Renal pelvis (tissue), 12 donors: ENCODE data around the gene GPR183. TPM values are rescaled to one million over a fixed set of nuclear protein-coding genes. Genes with fewer than 3 reads are reported as not detected.

Experiments used
- DNase-seq: peaks from one replicate; pipeline ENCODE4 v3.0.0-alpha.2; 2013
- long read RNA-seq, 16 experiments: transcript quantifications; one replicate each; lab custom pipeline, GENCODE V29; 2026
- polyA plus RNA-seq, 3 donors: library from polyadenylated mRNA; unstranded; fragments of 120-200 nt; gene quantifications; one replicate each; pipeline ENCODE4 v1.2.1, GENCODE V29; 2013; ENCODE audit not compliant: insufficient read length in 3 of 3

The GPR183 gene
- 1 to 10 TPM; 1.4 to 2.2 (median 1.9) TPM for polyA plus RNA-seq
- long read RNA-seq, donor 1, partial matches to known transcripts: 0 of 1 reads
- long read RNA-seq, donor 1, other reads (novel, unspliced or antisense): 0 of 1 reads
- long read RNA-seq, donor 2, partial matches to known transcripts: 40 of 41 reads
- long read RNA-seq, donor 2, other reads (novel, unspliced or antisense): 0 of 41 reads
- long read RNA-seq, donor 3: 0 reads
- long read RNA-seq, donor 4: 0 reads
- long read RNA-seq, donor 5: 0 reads
- long read RNA-seq, donor 6: 0 reads
- long read RNA-seq, donor 7: 0 reads
- long read RNA-seq, donor 8, partial matches to known transcripts: 0 of 3 reads
- long read RNA-seq, donor 8, other reads (novel, unspliced or antisense): 0 of 3 reads
- long read RNA-seq, donor 9, partial matches to known transcripts: 140 of 185 reads
- long read RNA-seq, donor 9, other reads (novel, unspliced or antisense): 44 of 185 reads
- long read RNA-seq, donor 10, partial matches to known transcripts: 133 of 161 reads
- long read RNA-seq, donor 10, other reads (novel, unspliced or antisense): 28 of 161 reads
- long read RNA-seq, donor 11: 0 reads
- long read RNA-seq, donor 12, partial matches to known transcripts: 67 of 67 reads
- long read RNA-seq, donor 12, other reads (novel, unspliced or antisense): 0 of 67 reads
- long read RNA-seq, donor 13: 0 reads
- long read RNA-seq, donor 14: 0 reads
- long read RNA-seq, donor 15: 0 reads
- long read RNA-seq, donor 16: 0 reads

- peak; percentile 35 for DNase-seq
Observed at GRCh38 chr13:99307247-99307646, at the start of gene GPR183. Gene GPR183 (minus strand): TSS chr13:99307399. CDS start chr13:99296145, 11,254 bp downstream.

DNA sequence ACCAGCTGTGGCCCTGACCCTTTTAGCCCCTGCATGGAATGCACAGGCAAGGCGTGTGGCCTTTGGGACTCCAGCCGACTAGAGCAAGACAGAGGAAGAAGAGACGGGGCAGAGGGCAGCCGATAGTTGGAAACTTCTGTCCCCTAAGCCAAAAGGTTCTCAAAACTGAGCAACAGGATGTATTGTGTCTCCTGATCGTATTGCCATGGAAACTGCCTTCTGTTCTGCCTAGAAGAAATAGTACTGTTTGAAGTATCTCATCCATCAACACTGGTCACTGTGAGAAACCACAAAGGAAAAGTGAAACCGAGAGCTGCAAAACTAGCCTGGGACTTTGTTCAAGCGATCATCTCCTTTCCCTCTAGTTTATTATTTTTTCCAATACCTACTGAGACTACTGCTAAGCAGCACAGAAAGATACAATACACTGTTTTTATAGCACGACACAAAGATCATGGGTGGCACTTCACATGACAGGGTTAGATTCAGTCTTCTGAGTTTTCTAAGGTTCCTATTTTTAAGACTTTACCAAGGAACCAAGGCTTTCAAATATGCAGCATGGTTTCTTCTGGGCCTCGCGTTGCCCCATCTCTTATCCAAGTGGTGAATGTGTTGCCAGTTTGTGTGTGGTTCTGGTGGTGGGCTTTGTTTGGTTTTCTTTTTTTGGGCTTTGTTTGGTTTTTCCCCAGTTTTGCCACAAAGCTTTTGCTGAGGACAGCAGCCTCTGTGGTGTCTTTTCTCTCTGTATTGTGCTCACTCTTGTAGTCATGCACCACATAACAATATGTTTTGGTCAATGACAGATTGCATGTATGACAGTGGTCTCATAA lies 49.3 kb upstream of the GPR183 start:
- DNase-seq: peak; percentile 72

DNA sequence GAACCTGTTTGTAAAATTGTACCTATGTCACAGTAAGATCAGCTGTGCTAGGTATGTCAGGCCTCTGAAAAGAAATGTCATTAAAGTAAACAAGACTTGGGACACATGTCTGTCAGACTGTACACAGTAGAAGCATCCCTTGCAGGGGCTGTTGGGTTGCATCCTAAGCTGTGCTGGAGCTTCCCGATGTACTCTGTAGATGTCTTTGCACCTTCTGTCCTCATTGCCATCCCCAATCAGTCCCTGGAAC lies 48.7 kb upstream of the GPR183 start:
- DNase-seq: no peak

DNA sequence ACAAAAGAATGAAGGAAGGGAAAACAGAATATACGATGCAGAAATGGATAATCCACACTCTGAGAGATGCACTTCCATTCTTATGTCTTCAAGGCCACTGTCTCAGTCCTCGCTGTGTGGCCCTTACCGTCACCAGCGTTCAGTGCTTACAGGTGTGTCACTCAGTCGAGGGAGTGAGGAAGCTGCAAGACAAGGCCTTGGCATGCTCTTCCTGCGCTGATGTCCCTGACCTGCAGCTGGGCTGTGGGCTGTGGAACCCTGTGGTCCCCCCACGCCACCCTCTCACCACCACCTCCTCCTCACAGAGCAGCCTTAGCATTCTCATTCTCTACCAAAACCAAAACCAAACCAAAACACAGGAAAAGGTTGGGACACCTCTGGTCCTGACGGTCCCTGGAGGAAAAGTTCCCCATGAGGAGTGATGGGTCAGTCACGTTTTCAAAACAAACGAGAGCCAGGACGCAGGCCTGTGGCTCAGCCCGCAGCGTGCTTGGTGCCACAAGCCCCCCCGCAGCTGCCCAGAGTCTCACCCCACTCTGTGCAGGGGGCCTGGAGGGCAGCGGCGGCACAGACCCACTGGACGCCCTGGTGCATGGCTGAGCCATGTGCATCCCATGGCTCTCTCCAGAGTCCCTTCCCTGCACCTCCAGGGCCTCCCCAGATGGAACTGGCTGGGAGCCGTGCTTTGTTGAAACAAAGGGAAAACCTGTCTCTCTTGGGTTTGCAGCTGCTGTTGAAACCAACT lies 48.2 kb upstream of the GPR183 start:
- DNase-seq: no peak

DNA sequence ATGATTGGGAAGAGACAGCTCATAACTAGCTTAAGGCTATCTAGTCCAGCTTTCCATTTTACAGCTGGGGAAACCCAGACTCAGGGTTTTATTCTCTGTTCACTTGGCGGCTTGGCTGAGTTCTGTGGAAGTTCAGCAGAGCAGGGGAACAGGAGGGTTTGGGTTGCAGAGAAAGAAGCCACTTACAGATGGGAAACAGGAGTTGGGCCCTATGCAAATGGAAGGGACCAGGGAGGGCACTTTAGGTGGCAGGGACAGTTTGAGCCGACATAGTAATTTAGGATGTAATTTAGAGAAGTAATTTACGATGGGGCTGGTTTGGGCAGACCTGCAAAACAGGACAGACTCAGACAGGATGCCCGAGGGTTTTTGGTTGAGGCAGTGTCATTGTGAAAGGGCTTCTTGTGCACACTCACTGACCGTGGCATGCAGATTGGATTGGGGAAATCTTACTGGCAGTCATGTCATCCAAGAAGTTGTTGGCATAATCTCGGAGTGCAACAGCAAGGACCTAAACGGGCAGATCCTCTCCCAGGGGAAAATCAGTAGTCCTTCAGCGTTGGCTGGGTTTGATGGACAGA lies 47.3 kb upstream of the GPR183 start:
- DNase-seq: no peak

DNA sequence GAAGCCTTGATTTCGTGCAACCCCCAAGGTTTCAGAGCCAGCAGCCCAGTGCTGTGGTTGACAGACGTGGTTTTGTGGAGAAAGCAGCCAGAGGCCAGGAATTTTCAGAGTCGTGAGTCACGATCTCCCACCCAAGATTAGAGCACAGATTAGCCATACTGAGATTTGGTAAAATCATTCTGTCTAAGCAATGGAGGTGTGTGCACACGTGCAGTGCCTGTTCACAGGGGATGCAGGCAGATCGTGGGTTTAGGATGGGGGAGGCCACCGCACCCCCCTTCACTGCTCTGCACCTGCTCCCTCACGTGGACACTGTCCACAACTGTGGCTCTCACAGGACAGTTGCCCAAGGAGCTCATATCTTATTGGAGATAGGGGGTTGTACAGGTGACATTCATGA lies 46.6 kb upstream of the GPR183 start:
- DNase-seq: no peak

GRCh38 chr13:99353246-99353600 lies 46.0 kb upstream of the GPR183 start:
- no peak for DNase-seq

DNA sequence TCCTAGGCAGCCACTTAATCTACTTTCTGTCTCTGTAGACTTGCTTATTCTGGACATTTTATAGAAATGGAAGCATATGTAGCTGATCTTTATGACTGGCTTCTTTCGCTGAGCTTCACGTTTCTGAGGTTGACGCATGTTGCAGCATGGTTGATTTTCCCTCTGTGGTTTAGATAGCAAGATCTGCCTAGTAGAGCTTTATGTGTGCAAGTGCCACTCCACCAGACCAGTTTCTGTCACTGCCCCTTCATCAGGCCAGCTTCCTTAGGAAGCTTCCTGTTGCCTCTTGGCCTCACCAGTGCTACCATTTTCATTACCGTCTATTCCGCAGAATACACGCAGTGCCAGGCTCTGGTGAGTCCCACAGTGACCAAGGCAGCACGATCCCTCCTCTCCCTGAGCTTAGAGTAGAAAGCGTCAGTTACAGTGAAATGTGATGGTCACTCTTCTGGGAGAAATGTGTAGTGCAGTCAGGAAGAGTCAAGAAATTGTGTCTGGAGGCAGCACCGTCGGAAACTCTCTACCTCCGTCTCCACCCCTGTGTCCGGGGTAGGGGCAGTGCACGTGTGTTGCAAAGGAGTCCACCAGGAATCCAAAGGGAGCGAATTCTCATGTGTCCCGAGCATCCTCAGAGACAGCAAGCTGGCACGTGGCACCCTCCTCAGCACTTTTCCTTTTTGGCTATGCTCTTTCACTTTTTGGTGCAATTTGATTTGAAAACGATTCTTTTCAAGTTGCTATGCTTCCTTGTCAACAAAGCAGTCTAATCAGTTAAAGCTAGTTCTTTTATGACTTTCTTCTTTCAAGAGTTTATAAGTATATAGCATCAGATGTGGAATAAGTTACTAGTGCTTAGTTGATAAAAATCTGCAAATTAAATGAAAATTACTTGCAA lies 45.4 kb upstream of the GPR183 start:
- DNase-seq: no peak

DNA sequence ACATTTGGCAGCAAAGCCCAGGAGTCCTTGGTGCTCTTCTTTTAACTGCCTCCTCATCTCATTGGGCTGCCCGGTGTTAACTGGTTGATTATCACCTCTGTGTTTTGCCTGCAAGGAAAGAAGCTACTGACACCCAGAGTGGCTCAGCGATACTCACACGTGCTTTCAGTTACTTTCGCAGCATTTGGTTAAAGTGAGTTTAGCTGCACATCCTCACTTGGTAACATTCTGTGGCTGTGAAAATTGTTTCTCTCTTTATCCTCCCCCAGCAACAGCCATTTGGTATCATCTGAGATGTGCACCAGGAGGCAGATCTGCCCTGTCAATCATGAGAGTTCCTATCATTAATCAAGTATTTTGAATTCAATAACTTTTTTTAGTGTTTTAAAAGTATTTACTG lies 44.6 kb upstream of the GPR183 start:
- no peak for DNase-seq

DNA sequence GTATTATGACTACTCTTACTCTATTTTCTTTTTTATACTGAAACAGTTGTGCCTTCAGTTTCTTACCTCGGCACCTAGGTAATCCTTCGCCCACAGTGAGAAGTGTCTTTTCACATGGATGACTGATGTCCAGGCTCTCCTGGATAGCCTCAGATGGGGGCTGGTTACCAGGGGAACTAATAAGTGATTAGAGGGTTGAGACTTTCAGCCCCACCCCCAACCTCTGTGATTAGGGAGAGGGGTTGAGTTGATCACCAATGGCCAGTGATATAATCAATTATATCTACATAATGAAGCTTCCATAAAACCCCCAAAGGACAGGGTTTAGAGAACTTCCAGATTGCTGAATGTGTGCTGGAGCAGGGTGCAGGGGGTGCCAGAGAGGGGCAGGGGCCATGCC lies 43.0 kb upstream of the GPR183 start:
- DNase-seq: no peak

DNA sequence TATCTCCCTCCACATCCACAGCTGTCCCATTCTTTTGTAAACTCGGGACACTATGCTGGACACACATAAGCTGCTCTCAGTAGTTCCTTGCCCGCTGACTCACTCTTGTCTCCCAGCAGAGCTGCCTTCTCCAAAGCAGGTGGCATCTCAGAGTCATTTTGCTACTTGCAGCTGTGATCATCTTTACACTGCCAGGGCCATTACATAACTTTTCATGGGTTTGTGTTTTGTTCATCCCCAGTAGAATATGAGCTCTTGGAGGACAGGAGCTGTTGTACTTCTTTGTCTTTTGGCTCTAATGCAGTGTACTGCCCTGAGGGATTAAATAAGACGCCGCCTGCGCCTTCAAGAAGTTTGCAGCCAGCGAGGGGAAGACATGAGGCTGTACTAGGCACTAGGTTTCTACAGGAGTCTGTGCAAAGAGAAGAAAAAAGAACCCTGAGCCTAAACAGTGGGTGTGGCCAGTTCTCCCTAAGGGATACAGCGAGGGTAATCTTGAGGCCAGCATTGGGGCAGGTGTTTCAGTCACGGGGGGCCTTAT lies 40.8 kb upstream of the GPR183 start:
- no peak for DNase-seq

GRCh38 chr13:99347335-99347878 lies 40.2 kb upstream of the GPR183 start:
- DNase-seq: no peak

- DNase-seq: no peak
Observed at GRCh38 chr13:99346335-99347042, 39.3 kb upstream of the GPR183 start.

DNA sequence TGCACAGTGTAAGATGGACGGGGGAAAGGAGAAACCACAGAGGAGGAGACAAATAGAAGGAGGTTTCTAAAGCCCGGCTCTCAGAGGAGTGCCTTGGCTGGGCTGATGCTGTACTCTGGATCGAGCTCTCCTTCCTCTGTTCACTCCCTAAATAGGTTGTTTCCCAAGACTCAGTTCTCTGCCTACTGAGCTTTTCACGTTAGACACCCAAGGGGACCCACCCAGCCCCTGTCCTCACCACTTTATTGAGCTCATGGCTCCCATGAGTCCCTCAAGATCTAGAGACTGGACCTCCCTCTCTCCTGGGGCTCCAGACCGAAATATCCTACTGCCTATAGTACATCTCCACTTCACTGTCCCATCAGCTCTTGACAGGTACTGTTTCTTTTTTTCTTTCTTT lies 38.1 kb upstream of the GPR183 start:
- DNase-seq: no peak

GRCh38 chr13:99344610-99345208 lies 37.5 kb upstream of the GPR183 start:
- DNase-seq: no peak

DNA sequence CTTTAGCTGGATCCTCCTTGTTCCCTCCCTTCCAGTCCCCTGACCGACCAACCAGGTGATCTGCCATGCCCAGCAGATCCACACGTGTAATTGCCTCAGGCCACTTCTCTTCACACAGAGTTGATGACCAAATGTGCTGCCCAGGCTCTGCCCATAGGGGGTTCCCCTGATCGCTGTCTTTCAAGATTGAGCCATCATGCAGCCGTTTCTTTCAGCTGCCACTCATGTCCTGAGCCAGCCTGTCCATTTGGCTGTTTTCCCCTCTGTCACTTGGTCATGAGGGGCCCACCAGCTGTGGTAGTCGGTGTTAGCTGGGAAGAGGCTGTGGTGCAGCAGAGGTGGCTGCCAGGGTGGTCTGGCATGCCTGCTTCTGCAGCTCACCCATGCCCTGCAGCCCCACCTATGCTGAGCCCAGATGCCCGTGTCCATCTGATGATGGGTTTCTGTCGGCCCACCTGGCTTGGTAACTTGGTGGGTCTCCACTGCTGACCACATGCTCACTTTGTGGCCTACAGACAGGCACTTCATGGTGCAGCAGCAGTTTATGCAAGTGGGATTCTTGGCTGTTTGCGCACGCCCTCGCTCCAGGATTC lies 35.6 kb upstream of the GPR183 start:
- DNase-seq: no peak

DNA sequence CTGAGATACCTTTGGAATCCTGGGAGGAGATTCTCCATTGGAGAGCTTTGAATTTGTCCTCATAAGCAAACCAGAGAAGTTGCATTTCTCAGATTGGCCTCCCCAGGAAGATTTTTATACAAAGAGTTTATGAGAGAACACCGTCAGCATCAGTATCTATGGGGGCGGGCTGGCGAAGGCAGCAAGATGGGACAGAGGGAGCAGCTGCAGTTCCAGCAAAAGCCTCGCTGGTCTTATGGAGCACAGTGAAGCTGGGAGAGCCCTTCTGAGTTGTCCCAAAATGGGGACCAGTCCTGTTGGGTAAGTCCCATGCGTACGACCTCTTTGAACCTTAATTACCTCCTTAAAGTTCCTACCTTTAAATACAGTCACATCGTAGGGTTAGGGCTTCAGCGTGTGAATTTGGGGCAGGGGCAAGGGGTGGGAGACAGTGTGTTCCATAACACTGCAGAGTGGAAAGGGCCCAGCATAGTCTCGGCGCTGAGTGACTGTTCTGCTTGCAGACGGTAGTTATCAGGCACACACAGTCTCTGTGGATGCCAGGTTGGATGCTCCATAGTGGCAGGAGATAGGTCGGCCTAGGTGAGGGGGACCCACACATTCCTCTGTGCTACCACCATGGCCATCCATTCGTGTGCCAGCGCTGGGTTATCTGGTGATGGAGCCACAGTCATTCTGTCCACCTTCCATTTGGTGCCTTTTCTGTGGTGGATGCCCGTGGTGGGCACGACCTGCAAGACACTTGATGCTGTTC lies 34.9 kb upstream of the GPR183 start:
- no peak for DNase-seq

GRCh38 chr13:99340638-99341037 lies 33.4 kb upstream of the GPR183 start:
- DNase-seq: no peak
